ENCODE results near the gene TAF5L.

DNA sequence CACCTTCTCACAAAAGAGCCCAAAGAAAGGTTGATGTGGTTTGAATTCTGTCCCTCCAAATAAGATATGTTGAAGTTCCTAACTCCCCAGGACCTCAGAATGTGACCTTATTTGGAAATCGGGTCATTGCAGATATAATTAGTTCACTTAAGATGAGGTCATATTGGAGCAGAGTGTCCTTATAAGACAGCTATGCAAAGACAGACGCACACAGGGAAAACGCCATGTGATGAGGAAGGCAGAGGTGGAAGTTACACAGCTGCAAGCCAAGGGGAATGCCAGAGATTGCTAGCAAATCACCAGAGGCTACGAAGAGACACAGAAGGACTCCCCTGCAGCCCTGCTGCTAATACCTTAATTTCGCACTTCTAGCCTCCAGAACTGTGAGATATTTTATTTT lies 62.2 kb downstream of the TAF5L start:
- TF ChIP-seq, protein P1, sequence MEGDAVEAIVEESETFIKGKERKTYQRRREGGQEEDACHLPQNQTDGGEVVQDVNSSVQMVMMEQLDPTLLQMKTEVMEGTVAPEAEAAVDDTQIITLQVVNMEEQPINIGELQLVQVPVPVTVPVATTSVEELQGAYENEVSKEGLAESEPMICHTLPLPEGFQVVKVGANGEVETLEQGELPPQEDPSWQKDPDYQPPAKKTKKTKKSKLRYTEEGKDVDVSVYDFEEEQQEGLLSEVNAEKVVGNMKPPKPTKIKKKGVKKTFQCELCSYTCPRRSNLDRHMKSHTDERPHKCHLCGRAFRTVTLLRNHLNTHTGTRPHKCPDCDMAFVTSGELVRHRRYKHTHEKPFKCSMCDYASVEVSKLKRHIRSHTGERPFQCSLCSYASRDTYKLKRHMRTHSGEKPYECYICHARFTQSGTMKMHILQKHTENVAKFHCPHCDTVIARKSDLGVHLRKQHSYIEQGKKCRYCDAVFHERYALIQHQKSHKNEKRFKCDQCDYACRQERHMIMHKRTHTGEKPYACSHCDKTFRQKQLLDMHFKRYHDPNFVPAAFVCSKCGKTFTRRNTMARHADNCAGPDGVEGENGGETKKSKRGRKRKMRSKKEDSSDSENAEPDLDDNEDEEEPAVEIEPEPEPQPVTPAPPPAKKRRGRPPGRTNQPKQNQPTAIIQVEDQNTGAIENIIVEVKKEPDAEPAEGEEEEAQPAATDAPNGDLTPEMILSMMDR (IDR thresholded peaks at IDR 0.05) = no peak
- TF ChIP-seq POLR2A (IDR thresholded peaks at IDR 0.05) = peak; percentile 33 to 49
- peak; percentile 95 for TF ChIP-seq POLR2AphosphoS5 (IDR thresholded peaks at IDR 0.05)

Measured in gastroesophageal sphincter (tissue), 3 donors.